NCI-H146 (cell line): ENCODE measurements around the gene PSMB3.

Experiments used
- DNase-seq: peaks from one replicate; lab custom pipeline; 2025; lab: John Stamatoyannopoulos, UW

PSMB3 gene

GRCh38 chr17:38752308-38753070, at the start of gene PSMB3:
Gene PSMB3, plus strand, starts transcription at chr17:38752741. Its CDS starts 86 bp downstream, at chr17:38752827.
- peak; percentile 99 for DNase-seq

- DNase-seq, result peak; percentile 30
Measured at GRCh38 chr17:38702916-38703741, 49.4 kb upstream of the PSMB3 start.

GRCh38 chr17:38703742-38704605, 48.6 kb upstream of the PSMB3 start:
- DNase-seq, result peak; percentile 99

- DNase-seq, result peak; percentile 80
Measured at GRCh38 chr17:38704606-38705522, 47.7 kb upstream of the PSMB3 start, which contains the start of gene MLLT6. Gene MLLT6, plus strand, starts transcription at chr17:38705273. Its CDS starts 360 bp downstream, at chr17:38705633.

- no peak for DNase-seq
Measured at GRCh38 chr17:38705523-38705802, 47.1 kb upstream of the PSMB3 start.

GRCh38 chr17:38705803-38706504, 46.6 kb upstream of the PSMB3 start:
- peak; percentile 63 for DNase-seq

GRCh38 chr17:38706505-38707216, 45.9 kb upstream of the PSMB3 start:
- no peak for DNase-seq

GRCh38 chr17:38707678-38708351, 44.7 kb upstream of the PSMB3 start:
- no peak for DNase-seq

GRCh38 chr17:38709104-38709820, 43.3 kb upstream of the PSMB3 start:
- DNase-seq, result no peak

- no peak for DNase-seq
Measured at GRCh38 chr17:38709864-38710603, 42.5 kb upstream of the PSMB3 start.

- DNase-seq, result no peak
Measured at GRCh38 chr17:38710604-38710962, 42.0 kb upstream of the PSMB3 start.

- no peak for DNase-seq
Measured at GRCh38 chr17:38710985-38711384, 41.6 kb upstream of the PSMB3 start.

GRCh38 chr17:38711792-38712571, 40.6 kb upstream of the PSMB3 start:
- DNase-seq, result no peak

GRCh38 chr17:38712593-38712992, 39.9 kb upstream of the PSMB3 start:
- no peak for DNase-seq

- no peak for DNase-seq
Measured at GRCh38 chr17:38713456-38714075, 39.0 kb upstream of the PSMB3 start.

GRCh38 chr17:38715216-38715943, 37.2 kb upstream of the PSMB3 start:
- DNase-seq, result no peak
